Measurements from ENCODE around the gene TFAM.

DNA sequence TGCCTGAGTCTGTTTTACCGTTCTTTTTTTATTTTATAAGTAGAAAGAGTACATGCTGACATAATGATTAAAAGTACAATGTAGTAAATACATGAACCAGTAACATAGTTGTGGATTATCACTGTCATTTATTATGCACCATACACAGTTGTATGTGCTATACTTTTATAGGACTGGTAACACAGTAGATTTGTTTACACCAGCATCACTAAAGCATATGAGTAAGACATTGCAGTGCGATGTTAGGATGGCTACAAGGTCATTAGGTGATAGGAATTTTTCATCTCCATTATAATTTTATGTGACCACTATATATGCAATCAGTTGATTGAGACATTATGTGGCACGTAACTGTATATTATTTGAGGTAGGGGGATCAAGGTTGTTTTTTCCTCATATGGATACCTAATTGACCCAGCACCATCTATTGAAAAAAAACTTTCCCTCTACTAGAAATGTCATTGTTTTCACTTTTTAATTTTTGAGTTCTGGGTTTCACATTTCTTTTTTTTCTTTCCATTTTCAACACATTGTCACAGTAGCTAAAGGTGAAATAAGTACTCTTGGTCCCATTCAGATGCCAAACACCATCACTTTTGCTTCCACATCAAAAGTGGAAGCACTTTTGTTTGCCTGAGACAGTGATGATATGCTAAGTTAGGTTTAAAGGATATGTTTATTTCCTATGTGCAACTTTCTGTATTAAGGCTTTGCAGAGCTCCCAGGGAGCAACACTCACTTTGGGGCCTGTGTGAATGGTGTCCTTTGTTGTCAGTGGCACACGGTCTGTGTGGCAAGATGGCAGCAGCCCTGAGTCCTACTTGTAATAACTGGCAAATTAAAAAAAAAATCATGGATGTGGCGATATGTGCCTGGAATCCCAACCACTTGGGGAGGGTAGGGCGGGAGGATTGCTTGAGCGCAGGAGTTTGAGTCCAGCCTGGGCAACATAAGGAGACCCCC lies 33.3 kb upstream of the TFAM start:
- TF ChIP-seq, protein P1, sequence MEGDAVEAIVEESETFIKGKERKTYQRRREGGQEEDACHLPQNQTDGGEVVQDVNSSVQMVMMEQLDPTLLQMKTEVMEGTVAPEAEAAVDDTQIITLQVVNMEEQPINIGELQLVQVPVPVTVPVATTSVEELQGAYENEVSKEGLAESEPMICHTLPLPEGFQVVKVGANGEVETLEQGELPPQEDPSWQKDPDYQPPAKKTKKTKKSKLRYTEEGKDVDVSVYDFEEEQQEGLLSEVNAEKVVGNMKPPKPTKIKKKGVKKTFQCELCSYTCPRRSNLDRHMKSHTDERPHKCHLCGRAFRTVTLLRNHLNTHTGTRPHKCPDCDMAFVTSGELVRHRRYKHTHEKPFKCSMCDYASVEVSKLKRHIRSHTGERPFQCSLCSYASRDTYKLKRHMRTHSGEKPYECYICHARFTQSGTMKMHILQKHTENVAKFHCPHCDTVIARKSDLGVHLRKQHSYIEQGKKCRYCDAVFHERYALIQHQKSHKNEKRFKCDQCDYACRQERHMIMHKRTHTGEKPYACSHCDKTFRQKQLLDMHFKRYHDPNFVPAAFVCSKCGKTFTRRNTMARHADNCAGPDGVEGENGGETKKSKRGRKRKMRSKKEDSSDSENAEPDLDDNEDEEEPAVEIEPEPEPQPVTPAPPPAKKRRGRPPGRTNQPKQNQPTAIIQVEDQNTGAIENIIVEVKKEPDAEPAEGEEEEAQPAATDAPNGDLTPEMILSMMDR (IDR thresholded peaks at IDR 0.05 in 2 of 3, conservative IDR thresholded peaks at IDR 0.05 in 1 of 3; ENCODE audit: borderline replicate concordance in 1 of 3, insufficient read depth in 1 of 3, low read depth in 2 of 3, low read length in 2 of 3): no peak
- TF ChIP-seq EZH2 (IDR thresholded peaks at IDR 0.05): no peak
- no peak for TF ChIP-seq POLR2A (IDR thresholded peaks at IDR 0.05; ENCODE audit: borderline replicate concordance, extremely low read depth, insufficient read depth, insufficient read length)
- no peak for TF ChIP-seq RAD21 (IDR thresholded peaks at IDR 0.05; ENCODE audit: low read depth)

Measured in HCT116 (cell line).